GM21447 (cell line): ENCODE measurements around the gene SLC17A3.

Experiments
- ATAC-seq: cut with Tn5 transposase; IDR thresholded peaks from one replicate; pipeline ENCODE4 v1.9.1; 2021; ENCODE audit not compliant: unreplicated experiment

The SLC17A3 gene

DNA sequence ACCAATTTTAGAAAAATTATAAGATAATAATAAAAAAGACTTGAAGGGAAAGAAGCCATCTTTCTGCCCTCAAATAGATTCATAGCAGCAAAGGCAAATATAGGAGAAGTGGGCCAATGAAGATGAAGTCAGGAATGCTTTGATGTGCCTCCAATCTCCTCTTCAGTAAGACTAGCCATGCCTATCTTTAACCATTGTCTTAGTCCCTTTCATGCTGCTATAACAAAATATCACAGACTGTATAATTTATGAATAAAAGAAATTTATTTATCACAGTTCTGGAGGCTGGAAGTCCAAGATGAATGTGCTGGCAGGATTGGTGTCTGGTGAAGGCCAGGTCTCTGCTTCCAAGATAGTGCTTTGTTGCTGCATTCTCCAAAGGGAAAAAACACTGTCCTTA, 18.8 kb upstream of the SLC17A3 start:
- ATAC-seq, result no peak

GRCh38 chr6:25889877-25890853, 16.1 kb upstream of the SLC17A3 start:
- ATAC-seq, result no peak

GRCh38 chr6:25888626-25889025, 14.6 kb upstream of the SLC17A3 start:
- no peak for ATAC-seq

DNA sequence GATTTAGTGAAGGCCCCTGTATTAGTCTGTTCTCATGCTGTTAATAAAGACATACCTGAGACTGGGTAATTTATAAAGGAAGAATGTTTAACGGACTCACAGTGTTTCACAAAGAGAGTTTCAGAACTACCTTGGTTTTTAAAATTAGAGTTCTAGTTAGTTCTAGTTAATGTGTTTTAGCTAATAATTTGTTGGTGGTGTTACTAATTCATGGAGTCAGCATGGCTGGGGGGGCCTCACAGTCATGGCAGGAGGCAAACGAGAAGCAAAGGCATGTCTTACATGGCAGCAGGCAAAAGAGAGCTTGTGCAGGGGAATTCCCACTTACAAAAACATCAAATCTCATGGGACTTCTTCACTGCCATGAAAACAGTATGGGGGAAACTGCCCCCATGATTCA, 12.0 kb upstream of the SLC17A3 start:
- ATAC-seq, result no peak

GRCh38 chr6:25883991-25884390, 9.9 kb upstream of the SLC17A3 start:
- ATAC-seq, result no peak

DNA sequence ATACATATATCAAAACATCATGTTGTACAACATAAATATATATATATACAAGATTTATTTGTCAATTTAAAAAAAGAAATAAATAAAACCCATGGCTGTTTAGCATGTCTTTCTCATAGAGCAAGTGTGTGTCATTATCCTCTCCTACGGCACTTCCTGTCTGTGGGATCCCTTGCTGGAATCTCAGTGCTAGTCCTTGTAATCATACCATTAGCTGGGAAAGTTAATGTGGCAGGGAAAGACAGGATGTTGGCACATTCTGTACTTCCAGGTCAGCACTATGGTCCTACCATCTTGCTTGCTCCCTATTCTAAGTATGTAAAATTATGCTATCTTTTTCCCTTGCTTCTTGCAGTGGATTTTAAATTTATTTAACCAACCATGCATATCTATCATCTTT, 9.5 kb upstream of the SLC17A3 start:
- ATAC-seq, result no peak

DNA sequence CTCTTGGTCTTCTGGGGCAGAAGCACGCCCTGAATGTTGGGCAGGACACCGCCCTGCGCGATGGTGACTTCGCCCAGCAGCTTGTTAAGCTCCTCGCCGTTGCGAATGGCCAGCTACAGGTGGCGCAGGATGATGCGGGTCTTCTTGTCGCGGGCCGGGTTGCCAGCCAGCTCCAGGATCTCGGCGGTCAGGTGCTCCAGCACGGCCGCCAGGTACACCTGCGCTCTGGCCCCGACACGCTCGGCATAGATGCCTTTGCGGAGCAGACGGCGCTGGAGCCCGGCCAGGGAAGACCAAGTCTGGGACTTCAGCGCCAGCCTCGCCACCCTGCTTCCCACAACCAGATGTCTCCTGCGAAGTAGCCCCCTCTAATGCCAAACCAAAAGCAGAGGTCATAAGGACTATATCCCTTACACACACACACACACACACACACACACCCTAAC, 8.0 kb upstream of the SLC17A3 start:
- no peak for ATAC-seq

DNA sequence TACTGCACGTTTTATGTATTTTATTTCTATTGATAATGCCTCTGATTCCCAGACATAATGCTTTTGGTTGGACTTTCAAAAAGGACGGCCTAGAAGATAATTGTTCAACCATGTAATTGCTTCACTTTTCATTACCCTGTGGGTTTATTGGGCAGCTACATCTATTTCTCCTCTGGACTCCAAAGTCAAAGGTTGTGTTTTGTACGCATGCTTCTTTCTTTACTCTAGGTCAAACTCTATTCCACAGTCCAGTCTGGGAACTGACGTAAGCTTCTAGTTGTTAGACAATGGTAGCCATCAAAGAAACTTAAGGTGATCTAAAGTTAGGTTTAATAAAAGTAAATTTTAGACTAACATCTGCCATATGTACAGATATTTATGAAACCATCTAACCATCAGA, 6.6 kb upstream of the SLC17A3 start:
- ATAC-seq, result no peak

GRCh38 chr6:25878721-25879322, 4.8 kb upstream of the SLC17A3 start:
- ATAC-seq, result no peak

GRCh38 chr6:25875926-25876602, 2.0 kb upstream of the SLC17A3 start:
- ATAC-seq, result no peak

DNA sequence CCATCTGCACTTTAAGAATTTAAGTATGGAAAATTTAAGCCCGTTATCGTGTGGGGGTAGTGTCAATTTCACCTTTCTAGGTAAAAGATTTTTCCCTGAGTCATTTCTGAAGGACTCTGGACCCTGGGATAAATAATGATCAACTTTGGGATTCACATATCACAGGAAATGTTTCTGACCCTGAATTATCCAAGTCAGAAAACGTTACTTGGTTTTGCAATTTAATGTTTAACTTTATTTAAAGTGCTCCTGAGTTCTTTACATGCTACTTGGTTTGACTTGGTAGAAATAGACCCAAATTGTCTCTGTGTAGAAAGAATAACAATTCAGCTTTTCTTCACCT, 1.5 kb upstream of the SLC17A3 start:
- no peak for ATAC-seq

GRCh38 chr6:25874822-25875562, 949 bp upstream of the SLC17A3 start:
- no peak for ATAC-seq

- ATAC-seq, result no peak
These were observed 1.2 kb downstream of the SLC17A3 start for GRCh38 chr6:25872814-25873213.

DNA sequence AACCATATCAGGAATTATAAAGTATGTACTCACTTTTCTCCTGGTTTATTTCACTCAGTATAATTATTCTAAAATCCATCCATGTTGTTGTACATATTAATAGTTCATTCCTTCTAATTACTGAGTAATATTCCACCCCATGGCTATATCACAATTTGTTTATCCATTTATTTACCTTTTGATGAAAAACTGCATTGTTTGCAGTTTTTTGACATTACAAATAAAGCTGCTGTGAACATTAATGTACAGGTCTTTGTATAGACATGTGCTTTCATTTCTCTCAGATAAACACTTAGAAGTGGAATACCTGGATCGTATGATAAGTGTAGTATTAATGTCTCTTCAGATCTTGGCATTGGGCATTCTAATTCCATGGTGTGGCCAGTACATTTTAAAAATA, 4.2 kb downstream of the SLC17A3 start:
- no peak for ATAC-seq

DNA sequence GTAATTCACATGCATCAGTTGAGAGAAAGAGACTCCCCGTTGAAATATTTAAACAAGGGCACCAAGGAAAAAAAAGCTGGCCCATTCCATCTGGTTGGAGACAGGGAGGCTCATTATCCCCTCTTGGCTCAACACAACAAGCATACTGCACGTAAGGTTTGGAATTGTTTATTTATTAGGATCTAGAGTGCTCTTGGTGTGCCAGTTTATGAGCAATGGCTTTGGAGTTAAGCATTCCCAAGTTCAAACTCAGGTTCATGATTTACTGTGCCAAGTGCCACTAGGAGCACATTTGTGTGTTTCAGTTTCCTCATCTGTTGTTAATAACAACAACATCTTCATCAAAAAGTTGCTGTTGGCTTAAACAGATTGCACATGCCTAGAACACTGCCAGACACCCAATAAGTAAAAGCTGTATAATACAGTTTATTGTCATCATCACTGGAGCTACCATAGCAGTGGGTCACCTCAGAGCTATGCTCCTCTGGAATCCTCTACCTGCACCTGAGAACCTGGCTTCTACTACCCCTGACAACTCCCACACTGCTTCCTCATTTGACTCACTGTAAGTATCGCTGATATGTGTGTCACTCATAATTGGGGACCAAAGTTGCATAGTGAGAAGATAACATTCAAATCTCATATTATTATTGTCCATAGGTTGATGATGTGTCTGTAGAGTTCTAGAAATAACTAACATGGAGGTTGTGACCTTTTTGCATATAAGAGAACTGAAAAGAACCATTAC, 5.4 kb downstream of the SLC17A3 start:
- no peak for ATAC-seq

GRCh38 chr6:25866011-25866410, 8.0 kb downstream of the SLC17A3 start:
- ATAC-seq, result no peak

GRCh38 chr6:25863360-25863759, 10.7 kb downstream of the SLC17A3 start:
- no peak for ATAC-seq

GRCh38 chr6:25862199-25862598, 11.8 kb downstream of the SLC17A3 start:
- no peak for ATAC-seq

DNA sequence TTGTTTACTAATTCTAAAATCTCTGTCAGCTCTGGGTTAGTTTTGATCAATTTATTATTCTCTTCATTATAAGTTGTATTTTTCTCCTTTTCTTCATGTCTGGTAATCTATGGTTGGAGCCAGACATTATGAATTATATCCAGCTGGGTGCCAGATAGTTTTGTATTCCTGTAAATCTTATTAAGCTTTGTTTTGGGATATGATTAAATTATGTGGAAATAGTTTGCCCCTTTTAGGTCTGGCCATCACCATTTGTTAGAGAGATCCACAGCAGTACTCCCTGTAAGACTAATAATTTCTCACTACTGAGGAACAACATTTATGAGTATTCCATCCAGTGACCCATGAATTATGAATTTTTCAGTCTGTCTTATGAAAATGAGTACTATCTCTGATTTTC, 21.3 kb downstream of the SLC17A3 start:
- no peak for ATAC-seq

GRCh38 chr6:25851961-25852360, 22.1 kb downstream of the SLC17A3 start:
- no peak for ATAC-seq

GRCh38 chr6:25844518-25844917, 29.5 kb downstream of the SLC17A3 start:
- no peak for ATAC-seq
